ENCODE results near the gene CHAT.

GRCh38 chr10:49655099-49655498, 41.3 kb downstream of the CHAT start:
- no peak for TF ChIP-seq RARB (CRISPR knock-in tag; IDR thresholded peaks at IDR 0.05)
- no peak for TF ChIP-seq ARNTL (CRISPR knock-in tag; IDR thresholded peaks at IDR 0.05; ENCODE audit: borderline replicate concordance, low read depth)
- no peak for TF ChIP-seq ZFP3 (CRISPR knock-in tag; IDR thresholded peaks at IDR 0.05)
- no peak for TF ChIP-seq ZFP30 (CRISPR knock-in tag; IDR thresholded peaks at IDR 0.05)
- TF ChIP-seq CREB5 (CRISPR knock-in tag; IDR thresholded peaks at IDR 0.05; ENCODE audit: low read depth) = no peak
- no peak for TF ChIP-seq CSDC2 (CRISPR knock-in tag; IDR thresholded peaks at IDR 0.05)
- no peak for TF ChIP-seq CSRNP3 (CRISPR knock-in tag; IDR thresholded peaks at IDR 0.05)
- no peak for TF ChIP-seq OSR1 (CRISPR knock-in tag; IDR thresholded peaks at IDR 0.05)

Measured in SK-N-SH treated with all-trans-retinoic acid at 6 μM for 48 hours (cell line).